HG02885 (cell line): Measurements from ENCODE around the gene SOS1.
"Not testable (repeated sequence)": the region's sequence is repeated elsewhere in the genome, so short reads cannot be mapped to it uniquely, and the experiment has no call there.

Experiments used
- ATAC-seq: cut with Tn5 transposase; IDR thresholded peaks from one replicate; pipeline ENCODE4 v1.9.1; 2021; ENCODE audit warnings: mild to moderate bottlenecking; ENCODE audit not compliant: unreplicated experiment, poor library complexity

The SOS1 gene

DNA sequence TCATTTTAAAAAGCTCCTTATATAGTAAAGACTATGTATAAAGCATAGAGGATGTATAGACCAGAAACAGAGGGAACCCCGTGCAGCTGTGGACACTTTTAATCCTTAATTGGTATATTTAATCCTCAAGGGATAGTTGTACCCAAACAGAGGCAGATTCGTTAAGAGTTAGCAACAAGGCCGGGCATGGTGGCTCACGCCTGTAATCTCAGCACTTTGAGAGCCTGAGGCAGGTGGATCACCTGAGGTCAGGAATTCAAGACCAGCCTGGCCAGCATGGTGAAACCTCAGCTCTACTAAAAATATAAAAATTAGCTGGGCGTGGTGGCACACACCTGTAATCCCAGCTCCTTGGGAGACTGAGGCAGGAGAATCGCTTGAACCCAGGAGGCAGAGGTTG, 184.3 kb downstream of the SOS1 start:
- not testable (repeated sequence) for ATAC-seq

- ATAC-seq = no peak
Measured at GRCh38 chr2:38935568-38936172, 185.2 kb downstream of the SOS1 start.

DNA sequence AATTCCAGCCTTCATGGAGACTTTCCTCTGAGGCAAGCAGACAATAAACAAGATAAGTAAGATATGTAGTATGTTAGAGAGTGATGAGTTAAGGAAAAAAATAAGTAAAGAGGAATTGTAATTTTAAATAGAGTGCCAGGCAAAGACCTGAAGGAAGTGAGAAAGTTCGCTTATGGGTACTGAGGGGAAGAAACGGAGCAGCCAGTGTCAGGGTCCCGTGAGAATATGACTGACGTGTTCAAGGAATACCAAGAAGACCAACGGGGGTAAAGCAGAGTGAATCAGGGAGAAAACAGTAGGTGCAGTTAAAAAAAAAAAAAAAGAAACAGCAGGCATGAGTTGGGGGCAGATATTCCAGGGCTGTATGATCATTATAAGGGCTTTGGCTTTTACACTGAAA, 186.1 kb downstream of the SOS1 start:
- no peak for ATAC-seq

- no peak for ATAC-seq
Measured at GRCh38 chr2:38933653-38934052, 187.2 kb downstream of the SOS1 start.

DNA sequence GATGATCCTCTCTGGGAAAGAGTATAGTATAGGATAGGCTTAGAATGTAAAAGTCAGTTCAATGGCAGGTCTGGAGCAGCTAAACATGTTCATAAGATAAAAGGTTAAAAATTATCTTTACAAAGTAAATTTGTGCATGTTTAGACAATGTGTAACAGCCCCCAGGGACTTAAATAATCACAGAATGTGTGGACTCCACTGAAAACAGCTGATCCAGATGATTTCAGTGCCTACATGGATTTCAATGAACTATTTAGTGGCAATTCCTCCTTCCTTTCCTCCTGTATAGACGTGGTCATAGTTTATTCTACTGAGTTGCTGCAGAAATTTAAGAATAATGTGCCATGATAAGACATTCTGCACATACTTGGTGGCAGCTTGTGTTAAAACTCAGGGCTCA, 188.3 kb downstream of the SOS1 start:
- ATAC-seq = no peak
